H1 (cell line): ENCODE measurements around the gene LAPTM4A. TPM values are rescaled to one million over a fixed set of nuclear protein-coding genes. Genes with fewer than 3 reads are reported as not detected.

Source experiments
- CTCF ChIA-PET: fragments of 300-600 bp; sonication (Branson Sonifier 250); formaldehyde crosslinking; loops from one replicate; lab custom pipeline; 2021; ENCODE audit not compliant: partially characterized antibody; lab: Charles Lee
- POLR2A ChIA-PET: fragments of 300-600 bp; sonication (Branson Sonifier 250); formaldehyde crosslinking; loops from one replicate; lab custom pipeline; 2021; ENCODE audit warnings: inconsistent platforms; ENCODE audit not compliant: partially characterized antibody; lab: Charles Lee
- DNase-seq, 2 experiments: peaks; one replicate each; pipeline versions ENCODE4 v3.0.0 to v3.0.0-alpha.2; 2010 to 2022; ENCODE audit warnings: low spot score in 2 of 2, low read depth in 1 of 2, mixed read lengths in 1 of 2
- FAIRE-seq: peaks from 2 replicates; lab custom pipeline; 2011; peaks lifted over from hg19 to GRCh38; lab: Jason Lieb, UNC
- H2AFZ ChIP-seq: 2 replicates; pipeline ENCODE4 v1.8.1; 2012; ENCODE audit warnings: low read length, inconsistent platforms
- H2AK5ac ChIP-seq: 2 replicates; pipeline ENCODE4 v1.6.1; 2013; ENCODE audit warnings: low read depth, low read length
- H2BK120ac ChIP-seq: replicated peaks from 2 replicates; pipeline ENCODE3; 2013; ENCODE audit warnings: low read depth, low read length, inconsistent platforms
- H2BK12ac ChIP-seq: 2 replicates; pipeline ENCODE4 v1.6.1; 2013; ENCODE audit warnings: low read depth, low read length
- H2BK15ac ChIP-seq: 2 replicates; pipeline ENCODE4 v1.6.1; 2013; ENCODE audit warnings: low read length
- H2BK20ac ChIP-seq: 2 replicates; pipeline ENCODE4 v1.6.1; 2013; ENCODE audit warnings: low read length
- H2BK5ac ChIP-seq: 2 replicates; pipeline ENCODE4 v1.6.1; 2013; ENCODE audit warnings: low read depth, low read length
- H3K14ac ChIP-seq: 2 replicates; pipeline ENCODE4 v1.6.1; 2013; ENCODE audit warnings: inconsistent platforms; ENCODE audit not compliant: insufficient read length
- H3K18ac ChIP-seq: 2 replicates; pipeline ENCODE4 v1.6.1; 2013; ENCODE audit warnings: low read length; ENCODE audit errors: extremely low read depth
- H3K23ac ChIP-seq: 2 replicates; pipeline ENCODE4 v1.6.1; 2013; ENCODE audit warnings: inconsistent platforms; ENCODE audit not compliant: insufficient read length
- H3K23me2 ChIP-seq: 2 replicates; pipeline ENCODE4 v1.6.1; 2013; ENCODE audit warnings: low read depth, low read length
- H3K27ac ChIP-seq: 2 replicates; pipeline ENCODE4 v1.6.1; 2011; ENCODE audit warnings: low read depth, low read length, inconsistent platforms
- H3K27me3 ChIP-seq, 4 experiments: replicated peaks in 1 of 4; 1 replicate in 1 of 4; 2 replicates in 3 of 4; pipeline versions ENCODE4 v1.6.1 to v1.8.1; 2011 to 2013; ENCODE audit warnings: low read length in 3 of 4, mild to moderate bottlenecking in 3 of 4, inconsistent platforms in 2 of 4, mixed read lengths in 2 of 4, moderate library complexity in 1 of 4; ENCODE audit not compliant: control insufficient read depth in 3 of 4, insufficient read depth in 3 of 4; ENCODE audit errors: extremely low read depth in 1 of 4
- H3K36me3 ChIP-seq, 4 experiments: 2 replicates each; pipeline versions ENCODE4 v1.6.1 to v1.8.1; 2011 to 2013; ENCODE audit warnings: mild to moderate bottlenecking in 4 of 4, low read length in 3 of 4, moderate library complexity in 2 of 4, control low read depth in 1 of 4, inconsistent platforms in 1 of 4; ENCODE audit not compliant: insufficient read depth in 4 of 4, control insufficient read depth in 2 of 4
- H3K4ac ChIP-seq: replicated peaks from 2 replicates; pipeline ENCODE3; 2013; ENCODE audit warnings: low read length, low read depth, mixed read lengths, inconsistent platforms; ENCODE audit not compliant: insufficient read length
- H3K4me1 ChIP-seq, 4 experiments: replicated peaks in 1 of 4; 1 replicate in 1 of 4; 2 replicates in 3 of 4; pipeline versions ENCODE4 v1.6.1 to v1.8.1; 2011 to 2013; ENCODE audit warnings: low read length in 3 of 4, inconsistent platforms in 2 of 4, mixed read lengths in 1 of 4; ENCODE audit not compliant: insufficient read depth in 4 of 4, control insufficient read depth in 3 of 4
- H3K4me2 ChIP-seq, 2 experiments: 2 replicates each; pipeline versions ENCODE4 v1.6.1 to v1.8.1; 2011 to 2013; ENCODE audit warnings: low read depth in 2 of 2, low read length in 2 of 2, control low read depth in 1 of 2, inconsistent platforms in 1 of 2, mild to moderate bottlenecking in 1 of 2; ENCODE audit not compliant: insufficient read depth in 1 of 2
- H3K4me3 ChIP-seq, 4 experiments: fragments of 200-600, 300-600 bp in 1 of 4; sonication (generic), shearing (Covaris generic), sonication (Bioruptor Twin) in 1 of 4; 2 replicates each; pipeline versions ENCODE4 v1.5.1 to v1.8.1; 2011 to 2016; ENCODE audit warnings: low read length in 4 of 4, low read depth in 3 of 4, control low read depth in 2 of 4, inconsistent platforms in 2 of 4, mild to moderate bottlenecking in 2 of 4, mixed read lengths in 1 of 4, moderate library complexity in 1 of 4; ENCODE audit not compliant: insufficient read depth in 2 of 4; ENCODE audit errors: extremely low read depth in 1 of 4
- H3K56ac ChIP-seq: replicated peaks from 2 replicates; pipeline ENCODE3; 2013; ENCODE audit warnings: low read depth, mild to moderate bottlenecking, mixed read lengths, low read length, inconsistent platforms; ENCODE audit not compliant: insufficient read length
- H3K79me1 ChIP-seq: 2 replicates; pipeline ENCODE4 v1.6.1; 2013; ENCODE audit warnings: low read depth, low read length, control low read depth
- H3K79me2 ChIP-seq, 2 experiments: 2 replicates each; pipeline versions ENCODE4 v1.6.1 to v1.8.1; 2012 to 2013; ENCODE audit warnings: low read length in 2 of 2, mild to moderate bottlenecking in 2 of 2, inconsistent platforms in 1 of 2; ENCODE audit not compliant: insufficient read depth in 2 of 2, control insufficient read depth in 1 of 2
- H3K9ac ChIP-seq, 4 experiments: replicated peaks in 1 of 4; 1 replicate in 1 of 4; 2 replicates in 3 of 4; pipeline versions ENCODE4 v1.6.1 to v1.8.1; 2011 to 2013; ENCODE audit warnings: low read depth in 3 of 4, low read length in 3 of 4, control low read depth in 2 of 4, mild to moderate bottlenecking in 2 of 4, moderate library complexity in 2 of 4, inconsistent platforms in 1 of 4; ENCODE audit errors: extremely low read depth in 1 of 4
- H3K9me3 ChIP-seq, 2 experiments: 2 replicates each; pipeline versions ENCODE4 v1.6.1 to v1.8.1; 2012 to 2013; ENCODE audit warnings: mild to moderate bottlenecking in 2 of 2, moderate library complexity in 2 of 2, control low read depth in 1 of 2, inconsistent platforms in 1 of 2, low read depth in 1 of 2, low read length in 1 of 2, mixed read lengths in 1 of 2; ENCODE audit not compliant: insufficient read depth in 2 of 2
- H4K20me1 ChIP-seq, 2 experiments: replicated peaks in 1 of 2; 2 replicates each; pipeline versions ENCODE3 to v1.8.1; 2011 to 2013; ENCODE audit warnings: inconsistent platforms in 2 of 2, low read length in 2 of 2, mild to moderate bottlenecking in 1 of 2; ENCODE audit not compliant: insufficient read depth in 2 of 2, control insufficient read depth in 1 of 2
- H4K5ac ChIP-seq: 2 replicates; pipeline ENCODE4 v1.6.1; 2013; ENCODE audit warnings: low read length, low read depth, mixed read lengths, inconsistent platforms; ENCODE audit not compliant: insufficient read length
- H4K8ac ChIP-seq: 2 replicates; pipeline ENCODE4 v1.8.0; 2013; ENCODE audit warnings: mild to moderate bottlenecking, moderate library complexity, low read length, inconsistent platforms; ENCODE audit not compliant: insufficient read depth; ENCODE audit errors: extremely low read depth
- H4K91ac ChIP-seq: replicated peaks from 2 replicates; pipeline ENCODE3; 2013; ENCODE audit warnings: low read length, mixed read lengths, inconsistent platforms; ENCODE audit not compliant: insufficient read length
- RFX5 ChIP-seq: IDR thresholded peaks from 2 replicates; pipeline ENCODE4 v1.6.1; 2011; ENCODE audit warnings: low read depth, low read length, improper control_type of control experiment, borderline replicate concordance
- TAF1 ChIP-seq: IDR thresholded peaks from 2 replicates; pipeline ENCODE4 v1.6.1; 2011; ENCODE audit warnings: mild to moderate bottlenecking, low read depth, low read length
- WGBS, 2 experiments: shearing (Covaris generic) in 1 of 2; methylation state at CpG; one replicate each; pipeline versions ENCODE4 v1.1.6 to v1.1.7; 2013 to 2015; ENCODE audit warnings: low lambda C conversion rate in 2 of 2, mixed read lengths in 2 of 2, inconsistent platforms in 1 of 2, low coverage in 1 of 2, missing lambda C conversion rate in 1 of 2; ENCODE audit not compliant: insufficient replicate concordance in 2 of 2, insufficient coverage in 1 of 2, insufficient read length in 1 of 2; ENCODE audit errors: extremely low coverage in 1 of 2, missing lambda C conversion rate in 1 of 2; 5-methylcytosine and 5-hydroxymethylcytosine counted together
- polyA plus RNA-seq, 7 experiments: library from polyadenylated mRNA; depleted of rRNA in 3 of 7; stranded (reverse) in 5 of 7; unstranded in 2 of 7; fragments of >200 nt in 5 of 7; fragments of 200-250 nt in 2 of 7; gene quantifications; 1 replicate in 5 of 7; 2 replicates in 1 of 7; 4 replicates in 1 of 7; pipeline versions ENCODE4 v1.2.1 to v1.2.3, GENCODE V29; 2011 to 2013; ENCODE audit warnings: missing spikeins in 2 of 7, mixed read lengths in 2 of 7
- total RNA-seq: library from RNA; stranded (reverse); fragmentation: NEBNext Ultra II Directional; extraction: Animal tissue kit (Norgen Biotek cat#: 25700); gene quantifications from 2 replicates; pipeline ENCODE4 v1.2.1, GENCODE V29; 2021
- TF ChIP-seq, protein P1 (sequence below): IDR thresholded peaks from 2 replicates; pipeline ENCODE4 v1.6.1; 2011; ENCODE audit warnings: low read length, improper control_type of control experiment
- TF ChIP-seq, protein P2 (sequence below): IDR thresholded peaks from 2 replicates; pipeline ENCODE4 v1.6.1; 2012; ENCODE audit warnings: inconsistent platforms

Gene LAPTM4A
- total and polyA plus RNA-seq, 2 of the 8 experiments (the other 6 are each of a cell fraction or from before 2014, with no cell fraction given): 193 to 419 TPM

- Histone ChIP-seq H3K56ac (peak within 1 kb of the TSS; percentile 86), H3K23me2 (peaks cover 9% of the 10 kb centered on the region), H3K36me3 (peaks cover 0 to 13% (median 2%) of the 10 kb centered on the region in 4 experiments; a peak in 3 of 8 replicates), H3K4me2 (peak within 1 kb of the TSS; percentile 91 to 92), H2BK120ac (no peak within 1 kb of the TSS), H2AFZ (peak within 1 kb of the TSS; percentile 83), H4K5ac (peak within 1 kb of the TSS; percentile 84), H2BK15ac (no peak within 1 kb of the TSS), H2BK5ac (peak within 1 kb of the TSS; percentile 20; the same call in 1 of the 2 replicates), H3K27me3 (no peaks in the 10 kb centered on the region), H4K8ac (peak within 1 kb of the TSS; percentile 54), H4K91ac (peak within 1 kb of the TSS; percentile 57), H2BK12ac (no peak within 1 kb of the TSS), H2AK5ac (no peak within 1 kb of the TSS), H3K27ac (peak within 1 kb of the TSS; percentile 56; the same call in 1 of the 2 replicates), H4K20me1 (peaks cover 0 to 2% of the 10 kb centered on the region in 2 experiments), H3K4me1 (peaks cover 0 to 2% (median under 1%) of the 10 kb centered on the region in 4 experiments; a peak in 3 of 7 replicates), H3K14ac (peak within 1 kb of the TSS; percentile 58), H3K79me2 (peaks cover 3 to 33% of the 10 kb centered on the region in 2 experiments; a peak in 3 of 4 replicates), H2BK20ac (no peak within 1 kb of the TSS), H3K23ac (no peak within 1 kb of the TSS), H3K4me3 (peak within 1 kb of the TSS; percentile 79 to 94 (median 85)), H3K79me1 (peaks cover 3% of the 10 kb centered on the region), H3K18ac (peak within 1 kb of the TSS; percentile 10; the same call in 1 of the 2 replicates), H3K9ac (peak within 1 kb of the TSS; percentile 69 to 76 (median 72)), H3K4ac (no peak within 1 kb of the TSS), H3K9me3 (no peaks in the 10 kb centered on the region)
- DNase-seq (peak; percentile 75 to 99), FAIRE-seq (no peak)
- POLR2A ChIA-PET: interaction anchor here (1.2 to 2.2 kb wide), 4 partner anchors 10 to 23 kb away, joined by 3 to 7 read pairs (median 6); partner anchors contain the start of gene MATN3
- WGBS, 2 experiments: 2% methylated on average over 66 of the region's 70 CpGs; no CpG with 5 or more reads in 1 of the 2 experiments
- CTCF ChIA-PET: interaction anchor here (0.6 to 2.7 kb wide), 9 partner anchors 8 to 362 kb away, joined by 3 to 19 read pairs (median 4); no protein-coding TSS in a partner anchor
- TF ChIP-seq RFX5 (no peak), TAF1 (peak; percentile 77)
- TF ChIP-seq, protein P1, sequence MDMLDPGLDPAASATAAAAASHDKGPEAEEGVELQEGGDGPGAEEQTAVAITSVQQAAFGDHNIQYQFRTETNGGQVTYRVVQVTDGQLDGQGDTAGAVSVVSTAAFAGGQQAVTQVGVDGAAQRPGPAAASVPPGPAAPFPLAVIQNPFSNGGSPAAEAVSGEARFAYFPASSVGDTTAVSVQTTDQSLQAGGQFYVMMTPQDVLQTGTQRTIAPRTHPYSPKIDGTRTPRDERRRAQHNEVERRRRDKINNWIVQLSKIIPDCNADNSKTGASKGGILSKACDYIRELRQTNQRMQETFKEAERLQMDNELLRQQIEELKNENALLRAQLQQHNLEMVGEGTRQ: no peak
- TF ChIP-seq, protein P2, sequence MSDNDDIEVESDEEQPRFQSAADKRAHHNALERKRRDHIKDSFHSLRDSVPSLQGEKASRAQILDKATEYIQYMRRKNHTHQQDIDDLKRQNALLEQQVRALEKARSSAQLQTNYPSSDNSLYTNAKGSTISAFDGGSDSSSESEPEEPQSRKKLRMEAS: peak; percentile 91
Measured at GRCh38 chr2:19989667-19990415, 61.6 kb downstream of the LAPTM4A start, which contains the start of gene WDR35. Gene WDR35, minus strand, starts transcription at chr2:19990105. Its CDS starts 90 bp downstream, at chr2:19990015.
